SIG-M5 treated with dmso at 0.1 percent for 504 hours (cell line): ENCODE data around the gene LASP1NB.

Experiments used
- DNase-seq: peaks from one replicate; lab custom pipeline; 2025; ENCODE audit not compliant: unreplicated experiment; lab: John Stamatoyannopoulos, UW

LASP1NB gene

GRCh38 chr17:38959508-38959907, 34.1 kb downstream of the LASP1NB start:
- DNase-seq: no peak

GRCh38 chr17:38960402-38960801, 35.0 kb downstream of the LASP1NB start:
- no peak for DNase-seq

GRCh38 chr17:38961413-38961812, 36.0 kb downstream of the LASP1NB start:
- DNase-seq: no peak

GRCh38 chr17:38967290-38967738, 41.9 kb downstream of the LASP1NB start, which contains the start of gene FBXO47:
Gene FBXO47 (minus strand): TSS chr17:38967403. CDS start chr17:38963025, 4,378 bp downstream.
- DNase-seq: peak; percentile 18

- DNase-seq: no peak
Measured at GRCh38 chr17:38969281-38969680, 43.9 kb downstream of the LASP1NB start.

GRCh38 chr17:38970128-38970527, 44.7 kb downstream of the LASP1NB start:
- DNase-seq: no peak

GRCh38 chr17:38970804-38971203, 45.4 kb downstream of the LASP1NB start:
- no peak for DNase-seq

- DNase-seq: peak; percentile 75
Measured at GRCh38 chr17:38976187-38976551, 50.8 kb downstream of the LASP1NB start.

- DNase-seq: no peak
Measured at GRCh38 chr17:38978180-38978579, 52.8 kb downstream of the LASP1NB start.
